ENCODE measurements around the gene APEX1.

DNA sequence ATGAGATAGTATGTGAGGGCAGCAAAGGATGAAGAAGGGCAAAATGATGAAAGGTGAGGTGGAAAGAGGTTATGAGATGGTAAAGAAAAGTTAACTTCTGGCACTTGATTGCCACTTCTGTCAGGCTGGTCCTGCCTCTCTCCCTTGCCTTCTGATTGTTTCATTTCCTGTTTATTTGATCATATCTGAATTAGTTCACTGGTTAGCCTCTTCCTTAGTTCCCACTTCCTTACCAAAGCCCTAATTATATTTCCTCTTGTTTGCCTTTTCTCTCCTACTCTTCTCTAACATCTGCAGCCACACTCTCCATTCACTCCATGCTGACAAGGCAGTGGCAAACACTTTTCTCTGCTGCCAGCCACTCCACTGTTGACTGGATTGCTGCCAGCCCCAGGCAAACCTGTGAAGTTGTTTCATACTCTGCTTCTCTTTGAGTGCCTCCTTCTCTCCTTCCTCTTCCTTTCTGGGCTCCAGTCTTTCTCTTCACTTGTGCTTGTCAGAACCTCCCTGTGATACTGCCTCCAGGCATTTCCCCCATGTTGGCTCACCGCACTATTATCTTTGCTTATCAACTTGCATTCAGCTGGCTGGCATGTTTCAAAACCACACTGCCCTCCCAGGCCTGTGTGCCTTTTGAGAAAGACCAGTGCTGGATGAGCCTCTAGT lies 22.3 kb downstream of the APEX1 start:
- TF ChIP-seq, protein P1, sequence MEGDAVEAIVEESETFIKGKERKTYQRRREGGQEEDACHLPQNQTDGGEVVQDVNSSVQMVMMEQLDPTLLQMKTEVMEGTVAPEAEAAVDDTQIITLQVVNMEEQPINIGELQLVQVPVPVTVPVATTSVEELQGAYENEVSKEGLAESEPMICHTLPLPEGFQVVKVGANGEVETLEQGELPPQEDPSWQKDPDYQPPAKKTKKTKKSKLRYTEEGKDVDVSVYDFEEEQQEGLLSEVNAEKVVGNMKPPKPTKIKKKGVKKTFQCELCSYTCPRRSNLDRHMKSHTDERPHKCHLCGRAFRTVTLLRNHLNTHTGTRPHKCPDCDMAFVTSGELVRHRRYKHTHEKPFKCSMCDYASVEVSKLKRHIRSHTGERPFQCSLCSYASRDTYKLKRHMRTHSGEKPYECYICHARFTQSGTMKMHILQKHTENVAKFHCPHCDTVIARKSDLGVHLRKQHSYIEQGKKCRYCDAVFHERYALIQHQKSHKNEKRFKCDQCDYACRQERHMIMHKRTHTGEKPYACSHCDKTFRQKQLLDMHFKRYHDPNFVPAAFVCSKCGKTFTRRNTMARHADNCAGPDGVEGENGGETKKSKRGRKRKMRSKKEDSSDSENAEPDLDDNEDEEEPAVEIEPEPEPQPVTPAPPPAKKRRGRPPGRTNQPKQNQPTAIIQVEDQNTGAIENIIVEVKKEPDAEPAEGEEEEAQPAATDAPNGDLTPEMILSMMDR (IDR thresholded peaks at IDR 0.05): no peak
- TF ChIP-seq POLR2A (IDR thresholded peaks at IDR 0.05): no peak
- no peak for TF ChIP-seq POLR2AphosphoS5 (IDR thresholded peaks at IDR 0.05)

Data from prostate gland (tissue), 2 donors.